Mucosa of stomach (tissue), 1 donor: Measurements from ENCODE around the gene CEP70.
"Not testable (repeated sequence)": the region's sequence is repeated elsewhere in the genome, so short reads cannot be mapped to it uniquely, and the experiment has no call there.

Experiments used
- H3K27me3 ChIP-seq: one replicate; pipeline ENCODE4 v1.7.0; 2013; ENCODE audit warnings: mild to moderate bottlenecking, low read length; ENCODE audit not compliant: control insufficient read depth, insufficient read depth
- H3K36me3 ChIP-seq: one replicate; pipeline ENCODE4 v1.7.0; 2013; ENCODE audit warnings: low read length; ENCODE audit not compliant: control insufficient read depth, insufficient read depth
- H3K4me1 ChIP-seq: one replicate; pipeline ENCODE4 v1.7.0; 2013; ENCODE audit warnings: mild to moderate bottlenecking, low read length; ENCODE audit not compliant: control insufficient read depth, insufficient read depth
- H3K4me3 ChIP-seq: one replicate; pipeline ENCODE4 v1.7.0; 2013; ENCODE audit warnings: low read length
- H3K9ac ChIP-seq: one replicate; pipeline ENCODE4 v1.7.0; 2013; ENCODE audit warnings: mild to moderate bottlenecking, low read length, moderate library complexity
- H3K9me3 ChIP-seq: one replicate; pipeline ENCODE4 v1.7.0; 2013; ENCODE audit warnings: mild to moderate bottlenecking, low read length, moderate library complexity; ENCODE audit not compliant: control insufficient read depth
- donor health status: Pancreatic carcinoma.

The CEP70 gene

DNA sequence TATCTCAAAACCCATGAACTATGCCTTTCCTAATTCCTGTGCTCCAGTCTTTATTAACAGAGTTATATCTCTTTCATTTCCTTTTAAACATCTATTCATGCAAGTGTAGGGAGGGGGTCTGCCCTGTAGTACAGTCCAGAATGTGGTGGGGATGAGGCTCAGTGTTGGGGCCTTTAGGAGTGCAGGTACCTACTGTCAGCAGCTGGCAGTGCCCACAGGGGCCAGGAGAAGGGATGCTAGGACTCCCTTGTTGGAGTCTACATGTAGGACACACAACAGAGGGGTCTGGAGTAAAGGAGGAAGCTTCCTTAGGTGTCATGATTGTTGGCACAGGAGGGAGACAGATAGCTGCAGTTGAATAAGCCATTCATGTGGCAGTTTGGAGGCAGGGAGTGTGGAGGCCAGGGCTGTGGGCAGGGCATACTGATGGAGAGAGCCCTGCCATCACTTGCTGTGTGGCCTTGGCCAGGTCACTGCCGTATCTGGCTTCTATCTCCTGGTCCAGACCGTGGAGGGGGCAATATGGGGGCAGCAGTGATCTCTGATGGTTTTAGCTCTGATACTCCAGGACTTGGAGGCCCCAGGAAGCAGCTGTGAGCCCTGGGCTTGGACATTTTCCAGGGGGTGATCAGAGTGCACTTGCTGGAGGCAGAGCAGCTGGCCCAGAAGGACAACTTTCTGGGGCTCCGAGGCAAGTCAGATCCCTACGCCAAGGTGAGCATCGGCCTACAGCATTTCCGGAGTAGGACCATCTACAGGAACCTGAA, 130.2 kb downstream of the CEP70 start:
- H3K36me3 ChIP-seq, result no peaks in the 10 kb centered on the region
- no peak overlapping the region for H3K4me3 ChIP-seq
- peaks cover 1% of the 10 kb centered on the region for H3K27me3 ChIP-seq
- no peaks in the 10 kb centered on the region for H3K4me1 ChIP-seq
- H3K9ac ChIP-seq, result no peak overlapping the region
- no peaks in the 10 kb centered on the region for H3K9me3 ChIP-seq

DNA sequence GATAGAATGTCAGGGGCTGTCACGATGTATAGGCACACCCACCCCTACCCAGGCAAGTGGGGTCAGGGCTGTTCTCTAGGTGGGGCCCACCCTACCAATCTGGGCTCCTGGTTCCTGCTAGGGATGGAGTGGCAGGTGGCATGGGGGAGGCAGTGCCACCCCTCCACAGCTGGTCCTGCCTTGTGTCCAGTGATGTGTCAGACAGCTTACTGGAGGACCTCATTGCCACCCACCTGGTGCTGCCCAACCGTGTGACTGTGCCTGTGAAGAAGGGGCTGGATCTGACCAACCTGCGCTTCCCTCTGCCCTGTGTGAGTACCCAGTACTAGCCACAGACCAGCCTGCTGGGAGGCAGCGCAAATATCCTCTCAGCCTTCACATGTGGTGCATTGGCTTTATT, 132.2 kb downstream of the CEP70 start:
- Histone ChIP-seq H3K9ac (no peak overlapping the region), H3K4me3 (no peak overlapping the region), H3K27me3 (peaks cover 2% of the 10 kb centered on the region), H3K4me1 (no peaks in the 10 kb centered on the region), H3K9me3 (no peaks in the 10 kb centered on the region), H3K36me3 (no peaks in the 10 kb centered on the region)

DNA sequence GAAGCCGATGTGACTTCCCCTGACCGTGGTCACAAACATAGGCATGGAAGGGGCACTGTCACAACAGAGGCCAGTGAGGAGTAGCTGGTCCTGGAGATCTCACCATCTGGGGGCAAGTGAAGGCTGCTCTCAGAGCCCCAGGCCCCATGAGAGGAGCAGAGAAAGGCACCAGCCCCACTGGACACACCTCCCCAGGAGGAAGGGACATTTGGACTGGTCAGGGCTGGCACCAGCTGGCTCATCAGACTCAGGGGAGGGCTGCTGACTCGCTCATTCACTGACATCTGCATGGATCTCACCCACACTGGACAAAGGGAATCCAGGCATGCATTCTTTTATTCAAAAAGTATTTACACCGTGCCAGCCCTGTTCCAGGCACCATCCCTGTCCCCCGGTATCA, 132.8 kb downstream of the CEP70 start:
- Histone ChIP-seq H3K9ac (no peak overlapping the region), H3K36me3 (no peaks in the 10 kb centered on the region), H3K9me3 (no peaks in the 10 kb centered on the region), H3K27me3 (peaks cover 2% of the 10 kb centered on the region), H3K4me3 (no peak overlapping the region), H3K4me1 (no peaks in the 10 kb centered on the region)

DNA sequence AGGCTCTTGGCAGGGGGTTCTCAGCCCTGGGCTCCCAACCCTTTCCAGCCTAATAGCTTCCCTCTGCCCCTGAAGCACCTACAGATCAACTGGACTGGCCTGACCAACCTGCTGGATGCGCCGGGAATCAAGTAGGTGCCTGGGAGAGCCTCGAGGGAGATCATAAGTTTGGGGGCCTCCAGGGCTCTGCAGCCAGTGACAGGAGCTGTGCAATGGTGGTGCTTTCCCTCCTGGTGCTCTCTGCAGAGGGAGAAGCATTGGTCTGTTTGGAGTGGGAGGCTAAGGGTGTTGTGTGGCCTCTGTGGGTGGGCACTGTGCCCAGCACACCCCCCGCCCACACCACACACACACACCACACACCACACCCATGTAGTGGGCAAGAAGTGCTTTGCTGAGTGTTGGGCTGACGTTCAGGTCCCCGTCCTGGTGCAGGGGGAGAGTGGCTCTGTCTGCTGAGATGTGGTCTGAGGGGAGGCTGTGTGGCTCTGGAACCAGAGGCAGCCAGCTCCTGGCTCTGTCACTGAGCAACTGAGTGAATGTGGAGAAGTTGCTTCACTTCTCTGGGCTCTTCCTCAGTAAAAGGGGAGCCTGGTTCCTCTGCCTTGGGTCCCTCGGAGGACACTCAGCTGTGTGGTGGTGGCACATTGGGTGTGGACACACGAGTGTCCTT, 133.4 kb downstream of the CEP70 start:
- Histone ChIP-seq H3K9ac (no peak overlapping the region), H3K4me1 (no peaks in the 10 kb centered on the region), H3K9me3 (no peaks in the 10 kb centered on the region), H3K36me3 (no peaks in the 10 kb centered on the region), H3K4me3 (no peak overlapping the region), H3K27me3 (peaks cover 2% of the 10 kb centered on the region)

DNA sequence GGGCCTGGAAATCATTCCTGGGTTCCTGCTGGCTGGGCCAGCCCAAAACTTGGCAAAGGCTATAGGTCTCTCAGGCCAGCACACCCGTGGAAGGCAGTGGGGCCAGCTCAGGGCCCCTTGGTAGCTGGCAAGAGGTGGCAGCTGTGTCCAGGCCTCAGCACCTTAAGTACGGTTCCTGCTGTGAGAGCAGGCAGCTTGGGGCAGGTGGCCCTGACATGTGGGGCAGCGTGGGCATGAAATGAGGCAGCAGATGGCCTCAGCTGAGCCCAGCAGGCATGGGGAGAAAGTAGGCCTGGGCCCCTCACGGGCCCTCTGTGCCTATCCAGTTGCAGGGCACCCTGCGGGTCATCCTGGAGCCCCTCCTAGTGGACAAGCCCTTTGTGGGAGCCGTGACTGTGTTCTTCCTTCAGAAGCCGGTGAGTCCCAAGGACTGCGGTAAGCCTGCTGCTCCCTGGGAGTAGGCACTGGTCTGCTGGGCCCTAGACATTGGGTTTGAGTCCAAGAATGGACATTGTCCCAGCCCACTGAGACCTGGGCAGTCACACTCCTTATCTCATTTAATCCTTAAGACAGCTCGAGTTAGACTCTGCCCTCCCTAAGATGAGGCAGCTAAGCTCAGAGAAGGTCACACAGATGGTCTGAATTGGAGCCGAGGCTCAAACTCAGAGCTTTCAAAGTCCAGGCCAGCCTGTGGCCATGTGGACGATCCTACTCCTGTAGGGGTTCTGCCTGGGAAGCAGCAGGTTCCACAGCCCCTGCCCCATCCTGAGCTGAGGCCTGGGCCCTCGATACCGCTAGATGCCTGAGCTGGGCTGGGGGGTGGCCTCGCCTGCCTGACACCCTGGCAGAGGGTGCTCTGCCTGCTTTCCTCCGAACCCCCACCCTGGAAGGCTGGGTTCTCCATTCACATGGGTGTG, 134.2 kb downstream of the CEP70 start:
- Histone ChIP-seq H3K9me3 (no peaks in the 10 kb centered on the region), H3K36me3 (no peaks in the 10 kb centered on the region), H3K9ac (no peak overlapping the region), H3K4me3 (no peak overlapping the region), H3K27me3 (peaks cover 2% of the 10 kb centered on the region), H3K4me1 (no peaks in the 10 kb centered on the region)

DNA sequence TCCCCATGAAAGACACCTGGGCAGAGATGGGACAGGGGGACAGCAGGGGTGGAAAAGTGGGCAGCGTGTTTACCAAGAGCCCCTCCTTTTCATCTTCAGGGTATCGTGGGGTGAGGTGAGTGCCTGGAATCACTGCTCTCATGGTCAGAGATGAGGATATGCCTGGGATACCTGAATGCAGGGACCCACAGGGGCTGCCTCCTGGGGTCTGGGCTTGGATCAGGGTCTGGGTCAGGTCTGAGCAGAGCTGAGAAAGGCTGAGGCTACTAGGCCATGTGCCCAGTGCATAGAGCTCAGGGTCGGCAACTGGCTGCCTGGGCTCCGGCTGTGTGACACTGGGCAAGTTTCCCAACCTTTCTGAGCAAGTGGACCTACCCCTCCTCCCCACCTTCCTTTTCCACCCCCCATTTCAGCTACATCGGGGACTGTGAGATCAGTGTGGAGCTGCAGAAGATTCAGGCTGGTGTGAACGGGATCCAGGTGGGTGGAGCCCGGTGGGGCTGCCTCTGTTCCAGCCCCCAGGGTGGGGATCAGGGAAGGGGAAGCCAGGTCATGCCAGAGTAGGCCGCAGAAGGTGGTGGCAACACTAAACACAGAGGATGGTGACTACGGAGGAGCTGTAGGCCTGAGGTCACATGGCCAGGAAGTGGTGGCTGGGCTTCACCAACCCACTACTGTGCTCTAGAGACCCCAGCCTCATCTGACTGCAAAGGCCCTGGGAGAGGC, 135.1 kb downstream of the CEP70 start:
- Histone ChIP-seq H3K9me3 (no peaks in the 10 kb centered on the region), H3K36me3 (no peaks in the 10 kb centered on the region), H3K4me1 (no peaks in the 10 kb centered on the region), H3K27me3 (peaks cover 2% of the 10 kb centered on the region), H3K4me3 (no peak overlapping the region), H3K9ac (no peak overlapping the region)

DNA sequence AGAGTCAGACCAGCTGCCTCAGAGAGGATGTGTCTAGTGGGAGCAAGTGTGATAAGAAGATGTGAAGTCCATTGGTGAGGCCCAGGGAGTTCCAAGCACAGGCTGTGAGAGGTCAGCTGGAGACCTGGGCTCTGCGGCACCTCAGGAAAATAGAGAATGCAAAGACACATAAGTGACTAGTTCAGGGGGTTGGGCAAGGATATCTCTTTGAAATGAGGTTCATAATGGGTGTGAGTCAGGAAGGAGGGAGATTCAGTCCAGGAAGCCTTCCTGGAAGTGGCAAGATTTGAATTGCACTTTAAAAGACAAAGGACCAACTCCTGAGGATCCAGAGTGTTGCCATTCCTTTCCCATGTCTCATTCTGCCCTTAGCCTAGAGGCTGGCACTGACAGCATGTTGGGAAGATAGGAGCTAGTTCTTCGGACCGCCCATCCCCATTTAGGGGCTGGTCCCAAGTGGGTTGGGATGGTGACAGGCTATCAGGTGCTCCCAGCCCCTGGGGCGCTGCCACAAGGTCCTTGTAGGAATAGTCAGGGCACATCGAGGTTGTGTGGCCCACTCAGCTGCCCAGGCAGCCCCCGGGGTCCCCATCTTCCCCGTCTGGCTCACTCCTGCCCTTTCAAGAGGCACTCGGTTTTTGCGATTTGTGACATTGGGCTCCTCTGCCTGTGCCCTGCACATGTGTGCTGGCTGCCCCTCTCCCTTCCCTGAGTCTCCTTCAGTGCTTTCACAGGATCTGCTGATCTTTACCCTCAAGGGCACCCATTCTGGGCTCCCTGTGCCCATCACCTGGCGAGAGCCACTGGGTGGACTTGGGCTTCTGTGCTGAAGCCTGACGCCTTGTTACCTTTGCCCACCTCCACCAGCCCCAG, 136.0 kb downstream of the CEP70 start:
- no peak overlapping the region for H3K4me3 ChIP-seq
- H3K27me3 ChIP-seq, result peaks cover 2% of the 10 kb centered on the region
- no peaks in the 10 kb centered on the region for H3K36me3 ChIP-seq
- H3K9ac ChIP-seq, result no peak overlapping the region
- no peaks in the 10 kb centered on the region for H3K4me1 ChIP-seq
- H3K9me3 ChIP-seq, result no peaks in the 10 kb centered on the region

DNA sequence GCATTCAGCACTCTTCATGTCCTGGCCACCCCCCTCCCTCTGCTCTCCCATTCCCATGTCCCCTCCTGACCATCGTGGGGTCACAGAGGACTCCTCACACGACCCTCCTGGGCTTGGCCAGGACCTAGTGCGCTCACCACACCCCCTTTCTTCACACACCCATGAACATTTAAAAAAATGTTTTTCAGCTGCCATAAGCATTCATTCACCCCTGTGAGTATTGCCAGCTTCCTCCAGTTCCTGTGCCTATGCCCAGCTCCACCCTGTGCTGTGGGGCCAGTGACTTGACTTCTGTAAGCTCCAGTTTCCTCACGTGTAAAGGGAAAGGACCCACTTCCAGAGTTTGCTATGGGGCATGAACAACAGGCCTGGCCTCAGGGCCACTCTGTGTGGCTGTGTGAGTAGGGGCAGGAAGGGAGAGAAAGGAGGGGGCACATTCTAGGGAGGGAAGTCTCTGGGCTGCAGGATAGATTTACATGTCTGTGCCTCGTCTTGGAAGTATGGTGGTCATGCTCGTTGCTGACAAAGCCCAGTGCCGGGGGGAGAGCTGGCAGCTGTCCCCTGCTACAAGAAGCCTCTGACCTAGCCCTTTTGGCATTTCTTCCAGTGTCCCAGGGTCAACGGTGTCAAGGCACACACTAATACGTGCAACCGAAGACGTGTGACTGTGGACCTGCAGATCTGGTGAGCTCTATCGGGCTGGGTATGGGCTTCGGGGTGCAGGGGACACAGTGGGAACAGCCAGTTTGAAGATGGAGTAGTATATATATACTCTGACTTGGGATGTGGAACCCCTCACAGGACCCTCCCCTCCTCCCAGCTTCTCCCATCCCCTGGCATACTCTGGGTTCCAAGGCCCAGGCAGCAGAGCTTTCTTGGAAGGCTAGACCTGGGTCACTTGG, 136.8 kb downstream of the CEP70 start:
- Histone ChIP-seq H3K9me3 (no peaks in the 10 kb centered on the region), H3K27me3 (peaks cover 2% of the 10 kb centered on the region), H3K9ac (no peak overlapping the region), H3K36me3 (no peaks in the 10 kb centered on the region), H3K4me1 (no peaks in the 10 kb centered on the region), H3K4me3 (no peak overlapping the region)

DNA sequence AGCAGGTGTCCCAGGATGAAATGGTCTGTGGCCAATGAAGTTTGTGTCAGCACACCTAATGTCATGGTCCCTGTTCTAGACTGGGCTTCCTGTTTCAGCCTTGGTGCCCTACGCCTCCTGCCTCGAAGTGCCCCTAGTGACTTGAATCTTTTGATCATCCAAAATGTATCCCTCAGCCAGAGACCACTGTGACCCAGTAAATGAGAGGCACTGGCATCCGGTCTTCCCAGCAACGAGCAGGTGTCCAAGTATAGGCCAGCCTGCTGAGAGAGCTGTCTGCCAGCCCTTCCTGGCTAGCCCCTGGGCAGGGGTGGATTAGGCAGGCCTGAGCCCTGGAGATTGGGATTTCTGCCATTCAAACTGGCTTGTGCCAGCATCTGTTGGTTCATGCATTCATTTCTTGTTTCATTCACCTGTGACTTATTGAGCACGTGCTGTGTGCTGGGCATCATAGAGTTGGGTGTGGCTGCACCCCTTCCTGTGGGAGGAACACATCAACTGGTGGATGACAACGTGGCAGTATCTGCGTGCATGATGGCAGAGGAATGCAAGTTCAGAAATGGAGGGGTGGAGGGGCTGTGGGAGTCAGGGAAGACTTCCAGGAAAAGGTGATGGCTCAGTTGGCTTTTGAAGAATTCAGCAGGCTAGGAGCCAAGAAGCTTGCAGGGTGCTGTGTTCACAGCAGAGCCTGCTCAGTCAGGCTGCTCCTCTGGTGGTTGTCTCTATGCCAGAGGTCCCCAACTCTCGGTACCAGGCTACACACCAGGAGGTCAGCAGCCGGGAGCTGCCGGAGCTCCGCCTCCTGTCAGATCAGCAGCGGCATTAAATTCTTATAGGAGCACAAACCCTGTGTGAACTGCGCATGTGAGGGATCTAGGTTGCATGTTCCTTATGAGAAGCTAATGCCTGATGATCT, 138.0 kb downstream of the CEP70 start:
- no peak overlapping the region for H3K9ac ChIP-seq
- no peaks in the 10 kb centered on the region for H3K9me3 ChIP-seq
- no peaks in the 10 kb centered on the region for H3K4me1 ChIP-seq
- no peak overlapping the region for H3K4me3 ChIP-seq
- no peaks in the 10 kb centered on the region for H3K36me3 ChIP-seq
- peaks cover 2% of the 10 kb centered on the region for H3K27me3 ChIP-seq

DNA sequence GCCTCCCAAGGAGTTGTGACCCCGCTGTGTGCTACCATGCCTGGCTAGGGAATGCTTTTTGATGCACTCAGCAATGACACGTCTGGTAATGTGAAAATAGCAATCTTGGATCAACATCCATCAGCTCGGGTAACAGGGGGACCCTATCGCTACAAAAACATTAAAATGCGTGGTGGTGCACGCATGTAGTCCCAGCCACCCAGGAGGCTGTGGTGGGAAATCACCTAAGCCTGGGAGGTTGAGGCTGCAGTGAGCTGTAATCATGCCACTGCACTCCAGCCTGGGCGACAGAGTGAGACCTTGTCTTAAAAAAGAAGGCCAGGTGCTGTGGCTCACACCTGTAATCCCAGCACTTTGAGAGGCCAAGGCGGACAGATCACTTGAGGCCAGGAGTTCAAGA, 140.1 kb downstream of the CEP70 start:
- H3K27me3 ChIP-seq, H3K9ac ChIP-seq, H3K4me1 ChIP-seq, H3K4me3 ChIP-seq, H3K9me3 ChIP-seq, H3K36me3 ChIP-seq: not testable (repeated sequence)
